Left ventricle myocardium superior (tissue), 1 donor: ENCODE data around the gene CDCA7. TPM values are rescaled to one million over a fixed set of nuclear protein-coding genes. Genes with fewer than 3 reads are reported as not detected.
A peak's percentile ranks its signal among the peaks of the same experiment; 100 is the strongest.
"Not testable (repeated sequence)": the region's sequence is repeated elsewhere in the genome, so short reads cannot be mapped to it uniquely, and the experiment has no call there.

ENCODE experiments used
- ATAC-seq: fragments of 200-7000 bp; cut with Tn5 transposase; one replicate; pipeline ENCODE4 v1.9.1; 2020; ENCODE audit warnings: mild to moderate bottlenecking, moderate library complexity
- DNase-seq: peaks from one replicate; pipeline ENCODE4 v3.0.0-alpha.2; 2020
- intact Hi-C: fragments of 100-400 bp; cut with micrococcal nuclease; formaldehyde crosslinking; loops from one replicate; pipeline ENCODE4 v1.11.0; 2022
- total RNA-seq: library from RNA; stranded (reverse); fragmentation: NEBNext Ultra II Directional; extraction: Animal tissue kit (Norgen Biotek cat#: 25700); gene quantifications from one replicate; pipeline ENCODE4 v1.2.1, GENCODE V29; 2021
- donor health status: DM: no; HTN: yes; CAD: no; lungs with severe emphysema.

CDCA7 gene
- total RNA-seq, 1 donor from 2014 or later, result 1.4 TPM

- DNase-seq, result no peak
- no peak for ATAC-seq
- intact Hi-C loops, result no loop called here
Measured at GRCh38 chr2:173355866-173356508, 1.3 kb downstream of the CDCA7 start.

GRCh38 chr2:173357346-173357745 is 2.7 kb downstream of the CDCA7 start:
- ATAC-seq (no peak), DNase-seq (no peak)
- intact Hi-C loops, result no loop called here

GRCh38 chr2:173358616-173359015 is 3.9 kb downstream of the CDCA7 start:
- DNase-seq, result no peak
- no peak for ATAC-seq
- intact Hi-C loops, result no loop called here

- DNase-seq (no peak), ATAC-seq (no peak)
- intact Hi-C loops, result no loop called here
Measured at GRCh38 chr2:173359231-173359630, 4.6 kb downstream of the CDCA7 start.

GRCh38 chr2:173370198-173370597 is 15.5 kb downstream of the CDCA7 start:
- DNase-seq, result no peak
- intact Hi-C loops, result no loop called here
- no peak for ATAC-seq

GRCh38 chr2:173371023-173371422 is 16.4 kb downstream of the CDCA7 start:
- ATAC-seq, result no peak
- intact Hi-C loops, result no loop called here
- DNase-seq, result no peak

- intact Hi-C loops, result no loop called here
- DNase-seq (no peak), ATAC-seq (no peak)
Measured at GRCh38 chr2:173373290-173373689, 18.6 kb downstream of the CDCA7 start.

GRCh38 chr2:173374634-173375033 is 20.0 kb downstream of the CDCA7 start:
- ATAC-seq (no peak), DNase-seq (no peak)
- intact Hi-C loops, result no loop called here

GRCh38 chr2:173385534-173385933 is 30.9 kb downstream of the CDCA7 start:
- DNase-seq, intact Hi-C loops, ATAC-seq: not testable (repeated sequence)

GRCh38 chr2:173386021-173386737 is 31.5 kb downstream of the CDCA7 start:
- ATAC-seq (no peak), DNase-seq (no peak)
- intact Hi-C loops, result no loop called here

- ATAC-seq, result no peak
- no peak for DNase-seq
- intact Hi-C loops, result no loop called here
Measured at GRCh38 chr2:173386738-173387065, 32.0 kb downstream of the CDCA7 start.

- DNase-seq (no peak), ATAC-seq (no peak)
- intact Hi-C loops, result no loop called here
Measured at GRCh38 chr2:173387079-173387478, 32.4 kb downstream of the CDCA7 start.

- ATAC-seq (no peak), DNase-seq (no peak)
- intact Hi-C loops, result no loop called here
Measured at GRCh38 chr2:173387660-173388059, 33.0 kb downstream of the CDCA7 start.

GRCh38 chr2:173388795-173389194 is 34.1 kb downstream of the CDCA7 start:
- DNase-seq, result no peak
- ATAC-seq, result no peak
- intact Hi-C loops, result no loop called here

GRCh38 chr2:173390036-173390435 is 35.4 kb downstream of the CDCA7 start:
- ATAC-seq (no peak), DNase-seq (no peak)
- intact Hi-C loops, result no loop called here

- no peak for ATAC-seq
- intact Hi-C loops, result no loop called here
- no peak for DNase-seq
Measured at GRCh38 chr2:173392731-173393130, 38.1 kb downstream of the CDCA7 start.

- intact Hi-C loops, result no loop called here
Measured at GRCh38 chr2:173393186-173393585, 38.5 kb downstream of the CDCA7 start.

GRCh38 chr2:173393636-173394035 is 39.0 kb downstream of the CDCA7 start:
- ATAC-seq (no peak), DNase-seq (no peak)
- intact Hi-C loops, result no loop called here

More at GRCh38 chr2:173393186-173393585, 38.5 kb downstream of the CDCA7 start:
- DNase-seq (no peak), ATAC-seq (no peak)

- DNase-seq (no peak), ATAC-seq (peak; percentile 61)
- intact Hi-C loops, result no loop called here
Measured at GRCh38 chr2:173394091-173394974, 39.7 kb downstream of the CDCA7 start.
